HL-60 (cell line): ENCODE data around the gene AKR1B15.

ENCODE experiments used
- GABPA ChIP-seq: IDR thresholded peaks from 2 replicates; pipeline ENCODE4 v1.6.1; 2012; ENCODE audit warnings: low read depth
- POLR2AphosphoS5 ChIP-seq: IDR thresholded peaks from 2 replicates; pipeline ENCODE4 v1.6.1; 2012; ENCODE audit warnings: low read depth
- SPI1 ChIP-seq: IDR thresholded peaks from 2 replicates; pipeline ENCODE4 v1.6.1; 2012; ENCODE audit warnings: low read depth, mild to moderate bottlenecking, borderline replicate concordance
- TF ChIP-seq, protein P1 (sequence below): IDR thresholded peaks from one replicate; pipeline ENCODE4 v1.5.1; 2011; ENCODE audit warnings: low read length, control low read depth, inconsistent platforms; ENCODE audit not compliant: insufficient read depth
- TF ChIP-seq, protein P2 (sequence below): IDR thresholded peaks from 2 replicates; pipeline ENCODE4 v1.6.1; 2012; ENCODE audit warnings: low read depth; ENCODE audit not compliant: insufficient replicate concordance

DNA sequence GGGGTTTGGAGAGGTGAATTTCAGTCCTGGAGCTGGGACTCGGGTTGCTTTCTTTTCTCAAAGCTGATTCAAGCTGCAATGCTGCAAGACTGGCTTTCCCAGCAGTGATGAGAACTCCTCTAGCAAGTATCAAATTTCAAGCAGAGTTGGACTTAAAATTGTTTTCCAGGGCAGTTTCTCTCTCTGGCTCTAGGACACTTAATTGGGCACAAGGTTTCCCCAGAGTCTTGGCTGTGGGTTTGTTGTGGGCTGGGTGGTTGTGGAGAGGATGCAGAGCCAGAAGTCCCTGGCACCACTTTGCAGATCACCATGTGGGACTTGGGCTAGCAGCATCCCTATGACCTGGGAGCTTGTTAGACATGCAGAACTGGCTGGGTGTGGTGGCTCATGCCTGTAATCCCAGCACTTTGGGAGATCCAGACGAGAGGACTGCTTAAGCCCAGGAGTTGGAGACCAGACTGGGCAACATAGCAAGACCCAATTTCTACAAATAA is 16.8 kb downstream of the AKR1B15 start:
- TF ChIP-seq, protein P1, sequence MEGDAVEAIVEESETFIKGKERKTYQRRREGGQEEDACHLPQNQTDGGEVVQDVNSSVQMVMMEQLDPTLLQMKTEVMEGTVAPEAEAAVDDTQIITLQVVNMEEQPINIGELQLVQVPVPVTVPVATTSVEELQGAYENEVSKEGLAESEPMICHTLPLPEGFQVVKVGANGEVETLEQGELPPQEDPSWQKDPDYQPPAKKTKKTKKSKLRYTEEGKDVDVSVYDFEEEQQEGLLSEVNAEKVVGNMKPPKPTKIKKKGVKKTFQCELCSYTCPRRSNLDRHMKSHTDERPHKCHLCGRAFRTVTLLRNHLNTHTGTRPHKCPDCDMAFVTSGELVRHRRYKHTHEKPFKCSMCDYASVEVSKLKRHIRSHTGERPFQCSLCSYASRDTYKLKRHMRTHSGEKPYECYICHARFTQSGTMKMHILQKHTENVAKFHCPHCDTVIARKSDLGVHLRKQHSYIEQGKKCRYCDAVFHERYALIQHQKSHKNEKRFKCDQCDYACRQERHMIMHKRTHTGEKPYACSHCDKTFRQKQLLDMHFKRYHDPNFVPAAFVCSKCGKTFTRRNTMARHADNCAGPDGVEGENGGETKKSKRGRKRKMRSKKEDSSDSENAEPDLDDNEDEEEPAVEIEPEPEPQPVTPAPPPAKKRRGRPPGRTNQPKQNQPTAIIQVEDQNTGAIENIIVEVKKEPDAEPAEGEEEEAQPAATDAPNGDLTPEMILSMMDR = no peak
- TF ChIP-seq SPI1 (no peak), POLR2AphosphoS5 (no peak), GABPA (no peak)
- TF ChIP-seq, protein P2, sequence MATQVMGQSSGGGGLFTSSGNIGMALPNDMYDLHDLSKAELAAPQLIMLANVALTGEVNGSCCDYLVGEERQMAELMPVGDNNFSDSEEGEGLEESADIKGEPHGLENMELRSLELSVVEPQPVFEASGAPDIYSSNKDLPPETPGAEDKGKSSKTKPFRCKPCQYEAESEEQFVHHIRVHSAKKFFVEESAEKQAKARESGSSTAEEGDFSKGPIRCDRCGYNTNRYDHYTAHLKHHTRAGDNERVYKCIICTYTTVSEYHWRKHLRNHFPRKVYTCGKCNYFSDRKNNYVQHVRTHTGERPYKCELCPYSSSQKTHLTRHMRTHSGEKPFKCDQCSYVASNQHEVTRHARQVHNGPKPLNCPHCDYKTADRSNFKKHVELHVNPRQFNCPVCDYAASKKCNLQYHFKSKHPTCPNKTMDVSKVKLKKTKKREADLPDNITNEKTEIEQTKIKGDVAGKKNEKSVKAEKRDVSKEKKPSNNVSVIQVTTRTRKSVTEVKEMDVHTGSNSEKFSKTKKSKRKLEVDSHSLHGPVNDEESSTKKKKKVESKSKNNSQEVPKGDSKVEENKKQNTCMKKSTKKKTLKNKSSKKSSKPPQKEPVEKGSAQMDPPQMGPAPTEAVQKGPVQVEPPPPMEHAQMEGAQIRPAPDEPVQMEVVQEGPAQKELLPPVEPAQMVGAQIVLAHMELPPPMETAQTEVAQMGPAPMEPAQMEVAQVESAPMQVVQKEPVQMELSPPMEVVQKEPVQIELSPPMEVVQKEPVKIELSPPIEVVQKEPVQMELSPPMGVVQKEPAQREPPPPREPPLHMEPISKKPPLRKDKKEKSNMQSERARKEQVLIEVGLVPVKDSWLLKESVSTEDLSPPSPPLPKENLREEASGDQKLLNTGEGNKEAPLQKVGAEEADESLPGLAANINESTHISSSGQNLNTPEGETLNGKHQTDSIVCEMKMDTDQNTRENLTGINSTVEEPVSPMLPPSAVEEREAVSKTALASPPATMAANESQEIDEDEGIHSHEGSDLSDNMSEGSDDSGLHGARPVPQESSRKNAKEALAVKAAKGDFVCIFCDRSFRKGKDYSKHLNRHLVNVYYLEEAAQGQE = no peak
